Left ventricle myocardium inferior (tissue), 1 donor: ENCODE data around the gene KBTBD13. TPM values are rescaled to one million over a fixed set of nuclear protein-coding genes. Genes with fewer than 3 reads are reported as not detected.

Experiments used
- DNase-seq: peaks from one replicate; pipeline ENCODE4 v3.0.0-alpha.2; 2020
- H3K27ac ChIP-seq: fragments of 200-600 bp; replicated peaks from 2 replicates; pipeline ENCODE4 v1.8.0; 2021
- H3K27me3 ChIP-seq: fragments of 200-600 bp; 2 replicates; pipeline ENCODE4 v1.8.0; 2021; ENCODE audit warnings: low read depth
- H3K36me3 ChIP-seq: fragments of 200-600 bp; 2 replicates; pipeline ENCODE4 v1.8.0; 2021
- H3K4me1 ChIP-seq: fragments of 200-600 bp; 2 replicates; pipeline ENCODE4 v1.8.0; 2021
- H3K4me3 ChIP-seq: fragments of 200-600 bp; 2 replicates; pipeline ENCODE4 v1.8.0; 2021; ENCODE audit warnings: mild to moderate bottlenecking, moderate library complexity
- H3K9me3 ChIP-seq: fragments of 200-600 bp; replicated peaks from 2 replicates; pipeline ENCODE4 v1.8.0; 2021
- intact Hi-C: fragments of 100-400 bp; cut with micrococcal nuclease; formaldehyde crosslinking; loops from one replicate; pipeline ENCODE4 v1.11.0; 2022
- total RNA-seq: library from RNA; stranded (reverse); fragmentation: NEBNext Ultra II Directional; extraction: Animal tissue kit (Norgen Biotek cat#: 25700); gene quantifications from one replicate; pipeline ENCODE4 v1.2.1, GENCODE V29; 2021
- TF ChIP-seq, protein P1 (sequence below): fragments of 200-600 bp; IDR thresholded peaks from 2 replicates; pipeline ENCODE4 v1.8.0; 2021; ENCODE audit warnings: antibody characterized with exemption, mild to moderate bottlenecking, borderline replicate concordance
- donor health status: DM: no; HTN: yes; CAD: no; lungs with severe emphysema.

Gene KBTBD13
- total RNA-seq, 1 donor from 2014 or later = 5.2 TPM

DNA sequence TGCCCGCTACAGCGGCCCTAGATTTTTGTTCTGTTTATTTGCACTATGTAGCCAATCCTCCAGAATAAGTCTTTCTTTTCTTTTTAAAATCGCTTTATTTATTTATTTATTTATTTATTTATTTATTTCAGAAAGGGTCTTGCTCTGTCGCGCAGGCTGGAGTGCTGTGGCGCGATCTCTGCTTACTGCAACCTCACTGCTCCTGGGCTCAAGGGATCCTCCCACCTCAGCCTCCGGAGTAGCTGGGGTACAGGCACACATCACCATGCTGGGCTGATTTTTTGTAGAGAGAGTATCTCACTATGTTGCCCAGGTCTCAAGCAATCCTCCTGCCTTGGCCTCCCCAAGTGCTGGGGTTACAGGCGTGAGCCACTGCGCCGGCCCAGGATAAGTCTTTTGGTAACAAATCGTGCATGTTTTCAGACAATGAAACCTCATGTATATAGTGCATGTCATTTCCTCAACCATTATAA is 46.8 kb upstream of the KBTBD13 start:
- intact Hi-C loops = no loop called here
- no peak for DNase-seq
- H3K9me3 ChIP-seq = no peaks in the 10 kb centered on the region
- no peaks in the 10 kb centered on the region for H3K27me3 ChIP-seq
- TF ChIP-seq, protein P1, sequence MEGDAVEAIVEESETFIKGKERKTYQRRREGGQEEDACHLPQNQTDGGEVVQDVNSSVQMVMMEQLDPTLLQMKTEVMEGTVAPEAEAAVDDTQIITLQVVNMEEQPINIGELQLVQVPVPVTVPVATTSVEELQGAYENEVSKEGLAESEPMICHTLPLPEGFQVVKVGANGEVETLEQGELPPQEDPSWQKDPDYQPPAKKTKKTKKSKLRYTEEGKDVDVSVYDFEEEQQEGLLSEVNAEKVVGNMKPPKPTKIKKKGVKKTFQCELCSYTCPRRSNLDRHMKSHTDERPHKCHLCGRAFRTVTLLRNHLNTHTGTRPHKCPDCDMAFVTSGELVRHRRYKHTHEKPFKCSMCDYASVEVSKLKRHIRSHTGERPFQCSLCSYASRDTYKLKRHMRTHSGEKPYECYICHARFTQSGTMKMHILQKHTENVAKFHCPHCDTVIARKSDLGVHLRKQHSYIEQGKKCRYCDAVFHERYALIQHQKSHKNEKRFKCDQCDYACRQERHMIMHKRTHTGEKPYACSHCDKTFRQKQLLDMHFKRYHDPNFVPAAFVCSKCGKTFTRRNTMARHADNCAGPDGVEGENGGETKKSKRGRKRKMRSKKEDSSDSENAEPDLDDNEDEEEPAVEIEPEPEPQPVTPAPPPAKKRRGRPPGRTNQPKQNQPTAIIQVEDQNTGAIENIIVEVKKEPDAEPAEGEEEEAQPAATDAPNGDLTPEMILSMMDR = no peak
- H3K4me3 ChIP-seq = peak overlapping the region; percentile 80
- peak overlapping the region; percentile 86 for H3K27ac ChIP-seq
- peaks cover 20% of the 10 kb centered on the region for H3K4me1 ChIP-seq
- peaks cover 15% of the 10 kb centered on the region for H3K36me3 ChIP-seq

DNA sequence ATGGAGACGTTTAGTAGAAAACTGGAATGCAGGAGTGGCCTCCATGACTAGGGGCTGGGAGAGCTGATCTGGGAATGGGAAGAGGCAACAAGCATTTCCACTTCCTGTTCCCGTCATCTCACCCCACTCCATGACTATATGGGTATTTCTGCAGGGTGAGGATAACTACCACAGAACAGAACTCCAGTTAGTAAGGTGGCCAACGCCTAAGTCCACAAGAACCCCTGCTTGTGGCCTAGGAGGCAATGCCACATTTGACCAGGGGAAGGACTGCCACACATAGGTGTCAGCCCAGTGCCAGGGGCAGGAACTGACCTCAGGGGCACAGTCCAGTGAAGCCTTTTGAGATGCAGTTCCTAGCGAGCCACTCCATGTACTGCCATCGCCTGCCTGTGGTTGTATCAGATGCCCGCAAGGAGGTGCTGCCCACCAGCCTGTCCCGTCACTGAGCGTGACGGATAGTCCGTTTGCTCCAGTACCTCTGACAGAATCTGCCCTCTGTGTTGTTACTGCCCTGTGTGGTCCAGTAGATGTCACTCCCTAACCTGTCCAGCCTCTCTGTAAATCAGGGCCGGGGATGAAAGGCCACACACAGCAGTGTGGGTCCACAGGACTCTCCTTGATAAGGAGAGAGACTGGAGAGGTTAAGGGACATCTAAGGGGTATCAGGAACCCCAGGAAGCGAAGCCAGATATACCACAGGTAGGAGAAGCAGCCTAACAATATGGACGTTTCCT is 43.6 kb upstream of the KBTBD13 start:
- Histone ChIP-seq H3K36me3 (no peaks in the 10 kb centered on the region), H3K4me1 (peaks cover 14% of the 10 kb centered on the region), H3K27ac (no peak overlapping the region), H3K4me3 (no peak overlapping the region), H3K27me3 (no peaks in the 10 kb centered on the region), H3K9me3 (no peaks in the 10 kb centered on the region)
- TF ChIP-seq, protein P1 = peak; percentile 70
- DNase-seq = peak; percentile 42
- intact Hi-C loops = no loop called here

GRCh38 chr15:65033659-65034269 is 42.8 kb upstream of the KBTBD13 start:
- H3K36me3 ChIP-seq = no peaks in the 10 kb centered on the region
- no peaks in the 10 kb centered on the region for H3K9me3 ChIP-seq
- intact Hi-C loops = no loop called here
- DNase-seq = no peak
- no peak overlapping the region for H3K27ac ChIP-seq
- peaks cover 6% of the 10 kb centered on the region for H3K4me1 ChIP-seq
- no peak overlapping the region for H3K4me3 ChIP-seq
- TF ChIP-seq, protein P1 = peak; percentile 51
- no peaks in the 10 kb centered on the region for H3K27me3 ChIP-seq

GRCh38 chr15:65034719-65035118 is 41.8 kb upstream of the KBTBD13 start:
- H3K4me3 ChIP-seq = no peak overlapping the region
- no peak overlapping the region for H3K27ac ChIP-seq
- intact Hi-C loops = no loop called here
- no peak for DNase-seq
- no peaks in the 10 kb centered on the region for H3K36me3 ChIP-seq
- TF ChIP-seq, protein P1 = no peak
- no peaks in the 10 kb centered on the region for H3K4me1 ChIP-seq
- H3K9me3 ChIP-seq = no peaks in the 10 kb centered on the region
- no peaks in the 10 kb centered on the region for H3K27me3 ChIP-seq

DNA sequence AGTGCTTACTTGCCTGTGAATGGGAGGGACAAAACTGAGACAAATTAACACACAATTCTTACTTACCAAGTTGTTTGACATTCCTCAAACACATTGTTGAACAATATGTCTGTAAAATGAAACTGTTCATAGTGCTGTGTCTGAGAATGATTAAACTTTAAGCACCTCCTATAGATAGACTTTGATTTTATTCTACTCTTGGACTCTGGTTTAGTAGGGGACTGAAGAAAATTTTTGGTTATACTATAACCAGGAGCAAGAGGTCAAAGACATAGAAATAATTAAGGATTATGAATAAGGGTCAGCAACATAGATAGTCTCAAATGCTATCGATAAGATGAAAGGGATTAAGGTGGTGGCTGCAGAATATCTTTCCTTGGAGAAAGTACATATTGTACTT is 39.2 kb upstream of the KBTBD13 start:
- Histone ChIP-seq H3K4me3 (no peak overlapping the region), H3K4me1 (no peaks in the 10 kb centered on the region), H3K36me3 (no peaks in the 10 kb centered on the region), H3K27me3 (no peaks in the 10 kb centered on the region), H3K27ac (no peak overlapping the region), H3K9me3 (no peaks in the 10 kb centered on the region)
- TF ChIP-seq, protein P1 = no peak
- no peak for DNase-seq
- intact Hi-C loops = no loop called here
